ENCODE measurements around the gene RNF144A. TPM values are rescaled to one million over a fixed set of nuclear protein-coding genes. Genes with fewer than 3 reads are reported as not detected.

RNF144A gene
- total RNA-seq, 1 donor from 2014 or later: 0.35 TPM

DNA sequence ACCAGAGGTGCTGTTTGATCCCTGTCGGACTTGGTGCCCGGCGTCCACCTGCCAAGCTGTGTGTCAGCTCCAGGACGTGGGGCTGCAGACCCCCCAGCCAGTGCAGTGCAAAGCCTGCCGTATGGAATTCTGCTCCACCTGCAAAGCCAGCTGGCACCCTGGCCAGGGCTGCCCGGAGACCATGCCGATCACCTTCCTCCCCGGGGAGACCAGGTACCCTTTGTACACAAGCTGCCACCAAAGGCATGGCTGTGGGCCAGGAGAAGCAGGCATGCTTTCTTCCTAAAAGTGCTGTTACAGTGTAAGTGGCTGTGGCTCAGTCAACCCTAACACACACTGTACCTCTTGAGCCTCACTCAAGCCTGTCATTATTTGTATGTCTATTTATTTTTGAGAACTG lies 103.3 kb downstream of the RNF144A start:
- DNase-seq (ENCODE audit: low read depth): no peak

DNA sequence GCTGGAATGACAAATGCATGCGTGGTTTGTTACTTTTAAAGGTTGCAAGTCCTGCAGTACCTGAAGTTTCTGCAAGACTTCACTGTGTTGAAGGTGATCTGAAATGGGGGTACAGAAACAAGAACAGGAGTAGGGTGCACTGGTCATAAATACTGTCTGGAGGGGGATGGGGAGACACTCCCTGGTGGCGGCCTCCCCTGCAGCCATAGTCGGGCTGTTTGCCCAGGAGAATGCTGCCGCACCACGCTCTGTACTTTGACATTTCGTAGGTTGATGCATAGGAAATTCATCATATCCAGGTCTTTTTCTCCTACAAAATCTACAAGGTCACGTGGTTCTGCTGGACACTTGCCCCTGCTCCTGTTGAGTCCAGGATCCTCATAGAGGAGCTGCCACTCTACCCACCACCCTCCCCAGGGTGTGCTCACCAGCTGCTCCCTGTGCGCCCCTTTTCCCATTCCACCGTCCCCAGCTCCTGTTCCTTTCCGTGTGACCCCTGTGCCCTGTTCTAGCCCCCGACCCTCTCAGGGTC lies 103.8 kb downstream of the RNF144A start:
- no peak for DNase-seq (ENCODE audit: low read depth)

DNA sequence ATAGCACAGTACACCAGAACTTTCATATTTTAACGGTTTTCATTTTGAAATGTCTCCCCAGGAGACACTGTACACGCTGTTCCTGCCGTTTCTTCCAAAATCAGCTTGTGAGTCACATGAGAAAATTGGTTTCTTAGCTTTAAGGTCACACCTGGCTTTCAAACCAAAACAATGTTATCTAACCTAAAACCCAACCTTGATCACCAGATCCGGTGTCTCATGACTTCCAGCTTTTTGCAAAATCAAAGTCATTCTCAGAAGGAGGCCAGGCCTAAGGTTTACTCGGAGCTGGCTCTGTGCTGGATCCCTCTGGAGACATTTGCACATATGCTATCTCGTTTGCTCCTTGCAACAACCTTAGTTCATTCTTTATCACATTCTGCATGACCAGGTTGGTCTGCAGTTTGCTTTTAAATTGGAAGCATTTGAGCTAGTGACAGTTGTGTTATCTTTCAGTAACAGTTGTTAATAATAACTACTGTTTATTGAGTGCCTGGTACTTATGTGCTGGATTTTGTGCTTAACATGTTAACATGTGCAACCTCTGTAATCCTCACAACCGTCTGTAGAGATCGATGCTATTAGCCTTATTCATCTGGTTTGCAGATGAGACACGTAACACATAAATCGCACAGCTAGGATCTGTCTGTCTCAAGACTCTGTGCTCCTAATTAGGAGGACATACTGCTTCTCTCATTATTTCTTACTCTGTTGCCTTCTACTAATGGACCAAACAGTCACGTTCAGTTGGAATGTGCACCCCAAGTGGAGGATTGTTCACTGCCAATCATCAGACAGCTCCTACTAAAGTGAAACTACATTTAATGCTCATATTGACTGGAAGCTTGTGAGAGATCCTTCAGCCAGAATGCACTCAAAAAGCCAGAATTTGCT lies 105.5 kb downstream of the RNF144A start:
- DNase-seq (ENCODE audit: low read depth): no peak

DNA sequence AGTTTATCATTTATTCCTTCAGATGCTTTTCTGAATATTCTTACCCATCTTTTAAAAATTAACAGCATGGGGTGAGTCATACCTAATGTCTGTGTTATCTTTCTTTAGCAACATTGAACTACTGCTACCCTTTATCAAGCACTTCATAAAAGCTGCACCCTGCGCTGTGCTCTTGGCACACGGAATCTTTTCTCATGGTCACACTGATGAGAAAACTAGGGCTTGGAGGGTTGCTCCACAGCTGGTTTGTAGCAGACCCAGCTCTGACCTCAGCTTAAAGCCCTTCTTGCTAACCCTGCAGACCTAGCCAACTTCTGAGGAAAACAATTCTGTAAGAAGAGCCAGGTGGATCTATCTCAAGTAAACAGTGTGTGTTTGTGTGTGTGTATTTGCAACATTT lies 106.3 kb downstream of the RNF144A start:
- no peak for DNase-seq (ENCODE audit: low read depth)

DNA sequence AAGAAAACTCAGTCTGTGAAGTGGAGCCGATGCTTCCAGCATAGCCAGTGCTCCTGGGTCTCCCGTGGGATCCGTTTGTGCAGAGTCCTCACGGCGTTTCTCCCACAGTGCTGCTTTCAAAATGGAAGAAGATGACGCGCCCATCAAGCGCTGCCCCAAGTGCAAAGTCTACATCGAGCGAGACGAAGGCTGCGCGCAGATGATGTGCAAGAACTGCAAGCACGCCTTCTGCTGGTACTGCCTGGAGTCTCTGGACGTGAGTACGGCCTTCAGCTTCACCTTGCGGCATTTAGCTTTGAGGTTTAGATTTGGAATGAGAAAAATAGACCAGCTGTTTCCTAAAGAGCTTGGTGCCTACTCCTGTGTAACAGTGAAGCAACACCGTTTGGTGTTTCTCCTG lies 107.0 kb downstream of the RNF144A start:
- DNase-seq (ENCODE audit: low read depth): no peak

DNA sequence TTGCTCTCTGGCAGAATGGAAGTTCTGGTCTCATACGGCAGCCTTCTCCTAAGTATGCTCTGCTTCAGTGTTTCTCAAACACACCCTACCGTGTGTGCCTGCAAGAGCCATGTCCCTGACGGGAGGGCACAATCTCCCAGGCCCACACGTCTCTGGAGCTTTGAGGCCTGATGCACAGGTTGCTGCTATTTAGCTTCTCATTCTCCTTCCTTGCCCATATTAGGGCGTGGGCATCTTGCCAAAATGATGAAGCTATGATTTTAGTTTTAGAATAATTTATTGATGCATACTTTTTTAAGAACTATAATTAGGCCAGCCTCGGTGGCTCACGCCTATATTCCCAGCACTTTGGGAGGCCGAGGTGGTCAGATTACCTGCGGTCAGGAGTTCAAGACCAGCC lies 107.9 kb downstream of the RNF144A start:
- no peak for DNase-seq (ENCODE audit: low read depth)

DNA sequence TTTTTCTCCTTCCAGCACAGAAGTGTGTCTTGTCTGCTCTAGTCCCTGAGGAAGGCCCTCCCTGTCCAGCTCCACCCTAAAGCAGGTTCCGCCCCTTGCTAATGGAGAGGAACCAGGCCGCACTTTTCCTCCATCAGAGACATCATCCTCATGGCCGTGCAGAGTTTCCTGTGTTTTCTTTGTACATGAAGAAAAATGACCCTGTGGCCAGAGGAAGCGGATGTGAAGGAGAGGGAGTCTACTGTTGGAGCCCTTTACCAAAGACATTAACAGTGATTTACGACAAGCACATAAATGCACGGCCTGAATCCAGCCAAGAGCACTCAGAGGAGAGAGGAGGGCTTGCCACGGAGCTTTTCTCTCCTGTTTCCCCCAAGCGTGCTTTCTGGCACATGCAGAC lies 109.5 kb downstream of the RNF144A start:
- DNase-seq (ENCODE audit: low read depth): no peak

DNA sequence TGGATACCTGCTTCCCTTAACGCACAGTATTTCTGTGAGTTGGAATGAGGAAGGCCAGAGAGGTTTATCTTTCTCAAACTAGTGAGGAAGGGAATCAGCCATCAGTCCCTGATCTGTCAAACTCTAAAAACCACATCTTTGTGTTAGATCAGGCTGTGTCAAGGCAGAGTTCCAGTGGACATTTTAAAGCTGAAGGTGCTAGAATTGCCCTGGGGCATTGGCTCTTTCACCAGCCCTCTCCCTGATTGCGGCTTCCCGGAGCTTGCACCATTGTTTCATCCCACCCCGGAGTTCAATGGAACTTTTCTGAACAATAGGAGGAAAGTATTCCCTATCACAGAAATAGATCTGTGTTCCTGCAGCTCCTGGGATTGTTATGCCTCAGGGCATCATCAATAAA lies 110.2 kb downstream of the RNF144A start:
- no peak for DNase-seq (ENCODE audit: low read depth)

DNA sequence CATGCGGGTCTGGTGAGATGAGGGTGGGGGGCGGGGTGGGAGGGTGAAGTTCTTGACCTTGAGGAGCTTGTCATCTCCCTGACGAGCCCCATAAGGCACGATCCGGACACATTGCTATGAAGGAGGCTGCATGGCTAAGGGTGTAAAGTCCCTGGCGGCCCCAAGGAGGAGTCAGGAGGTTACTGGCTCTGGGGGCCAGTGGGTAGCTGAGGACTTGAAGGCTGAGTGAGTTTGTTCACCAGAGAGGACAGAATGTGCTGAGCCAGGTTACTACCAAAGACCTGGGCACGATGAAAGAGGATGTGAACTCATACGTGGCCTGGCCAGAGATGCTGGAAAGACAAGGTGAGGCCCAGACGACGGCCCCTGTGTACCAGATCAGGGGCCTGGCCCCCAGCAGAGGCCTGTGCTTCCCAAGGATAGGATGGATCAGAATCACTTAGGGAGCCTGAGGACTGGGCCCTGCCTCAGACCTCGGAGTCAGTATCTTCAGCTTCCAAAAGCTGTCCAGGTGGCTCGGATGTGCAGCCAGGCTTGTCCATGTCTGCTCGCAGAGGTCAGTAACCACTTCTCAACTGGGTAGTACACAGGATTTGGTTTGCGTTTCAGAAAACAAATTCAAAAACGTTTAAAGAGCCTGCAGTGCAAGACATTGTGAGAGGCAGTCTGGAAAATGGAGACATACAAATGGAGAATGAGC lies 110.9 kb downstream of the RNF144A start:
- DNase-seq (ENCODE audit: low read depth): no peak

DNA sequence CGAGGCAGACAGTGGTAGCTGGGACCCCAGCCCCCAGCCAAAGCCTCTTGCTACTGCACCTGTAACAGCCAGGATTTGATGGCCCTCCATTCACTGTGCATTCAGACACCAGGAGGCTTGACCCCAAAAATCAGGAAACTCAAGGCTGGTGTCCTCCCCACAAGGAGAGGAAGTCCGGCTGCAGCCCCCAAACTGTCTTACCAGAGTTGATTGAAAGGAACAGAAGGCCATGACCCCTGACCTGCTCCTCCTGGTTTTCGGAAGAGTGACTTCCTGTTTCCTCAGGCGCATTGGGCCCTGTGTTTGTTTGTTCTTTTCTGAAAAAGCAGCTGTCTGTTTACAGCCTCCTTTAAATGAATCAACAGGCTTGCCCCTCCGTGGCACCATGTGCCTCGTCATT lies 111.6 kb downstream of the RNF144A start:
- no peak for DNase-seq (ENCODE audit: low read depth)

DNA sequence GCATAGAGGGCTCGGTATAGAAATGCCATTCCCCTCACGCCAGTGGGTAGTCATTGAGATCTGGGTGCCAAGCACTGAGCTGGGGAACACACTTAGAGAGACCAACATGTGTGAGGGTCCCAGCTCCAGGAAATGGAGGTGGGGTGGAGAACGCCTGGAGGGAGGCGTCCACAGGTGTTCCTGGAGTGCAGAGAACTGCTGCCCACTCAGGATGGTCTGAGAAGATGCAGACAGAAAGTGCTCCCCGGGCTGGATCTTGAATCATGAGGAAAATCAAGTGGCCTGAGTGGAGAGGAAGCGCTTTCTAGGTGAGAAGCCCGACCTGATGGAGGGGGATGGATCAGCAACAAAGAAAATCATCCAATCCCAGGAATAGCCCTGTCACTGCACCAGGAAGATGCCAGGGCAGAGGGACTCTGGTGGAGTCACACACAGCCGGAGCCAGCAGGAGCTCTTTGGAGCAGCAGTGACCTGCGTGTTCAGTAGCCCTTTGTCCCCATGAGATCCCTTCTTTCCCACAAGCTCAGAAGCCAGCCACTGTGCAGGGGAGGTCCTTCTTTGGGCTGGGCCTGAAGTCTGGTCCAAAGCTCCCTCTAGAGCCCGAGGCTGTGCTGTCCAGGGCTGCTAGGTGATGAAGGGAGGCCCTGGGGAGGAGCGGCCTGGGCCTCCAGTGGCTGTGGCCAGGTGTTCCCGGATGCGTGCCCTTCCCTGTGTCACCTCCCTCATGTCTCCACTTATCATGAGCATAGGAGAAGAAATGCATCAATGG lies 112.3 kb downstream of the RNF144A start:
- no peak for DNase-seq (ENCODE audit: low read depth)

DNA sequence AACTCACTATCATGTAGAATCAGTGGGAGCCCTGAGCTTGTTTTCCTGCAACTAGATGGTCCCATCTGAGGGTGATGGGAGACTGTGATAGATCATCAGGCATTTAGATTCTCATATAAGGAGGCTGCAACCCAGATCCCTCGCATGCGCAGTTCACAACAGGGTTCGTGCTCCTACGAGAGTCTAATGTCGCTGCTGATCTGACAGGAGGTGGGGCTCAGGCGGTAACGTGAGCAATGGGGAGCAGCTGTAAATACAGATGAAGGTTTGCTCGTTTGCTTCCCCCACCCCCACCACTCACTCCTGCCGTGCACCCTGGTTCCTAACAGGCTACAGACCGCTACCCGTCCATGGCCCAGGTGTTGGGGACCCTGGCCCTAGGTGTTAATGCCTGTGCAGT lies 113.6 kb downstream of the RNF144A start:
- DNase-seq (ENCODE audit: low read depth): no peak

DNA sequence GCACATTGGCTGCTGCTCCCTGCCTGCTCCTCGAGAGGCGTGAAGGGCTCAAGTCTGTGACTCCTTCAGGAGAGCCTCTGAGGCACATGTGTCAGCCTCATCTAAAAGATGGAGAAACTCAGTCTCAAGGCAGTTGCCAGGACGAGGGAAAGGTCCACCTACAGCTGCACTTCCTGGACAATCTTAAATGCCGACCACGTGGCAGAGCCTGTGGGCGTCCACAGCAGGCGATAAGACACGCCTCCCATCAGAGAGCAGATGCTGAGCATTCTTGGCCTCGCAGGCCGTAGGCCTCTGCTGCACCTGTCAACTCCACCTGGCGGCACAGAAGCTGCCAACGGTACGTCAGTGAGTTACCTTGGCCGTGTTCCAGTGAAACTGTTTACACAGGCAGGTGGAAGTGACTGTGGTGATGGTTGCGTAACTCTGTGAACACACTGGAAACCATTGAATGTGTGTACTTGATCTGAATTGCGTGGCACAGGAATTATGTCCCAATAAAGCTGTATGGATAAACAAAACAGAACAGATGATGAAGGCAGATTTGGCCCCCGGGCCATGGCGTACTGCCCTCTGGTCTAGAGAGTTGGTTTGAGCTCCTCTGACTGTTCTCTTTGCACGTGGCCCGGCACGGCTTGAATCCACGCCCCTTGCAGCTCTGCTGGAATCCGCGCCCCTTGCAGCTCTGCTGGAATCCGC lies 114.5 kb downstream of the RNF144A start:
- DNase-seq (ENCODE audit: low read depth): no peak

DNA sequence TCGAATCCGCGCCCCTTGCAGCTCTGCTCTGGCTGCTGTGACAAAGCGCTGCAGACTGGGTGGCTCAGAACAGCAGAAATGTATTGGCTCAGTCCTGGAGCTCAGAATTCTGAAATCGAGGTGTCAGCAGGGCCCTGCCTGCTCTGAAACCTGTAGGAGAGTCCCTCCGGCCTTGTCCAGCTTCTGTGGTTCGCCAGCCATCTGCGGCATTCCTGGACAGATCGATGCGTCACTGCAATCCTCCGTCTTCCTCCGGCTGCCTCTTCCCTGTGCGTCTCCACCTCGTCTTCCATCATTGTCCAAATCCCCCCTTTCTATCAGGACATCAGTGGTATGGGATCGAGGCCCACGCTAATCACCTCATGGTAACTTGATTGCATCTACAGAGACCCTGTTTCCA lies 115.2 kb downstream of the RNF144A start:
- no peak for DNase-seq (ENCODE audit: low read depth)

DNA sequence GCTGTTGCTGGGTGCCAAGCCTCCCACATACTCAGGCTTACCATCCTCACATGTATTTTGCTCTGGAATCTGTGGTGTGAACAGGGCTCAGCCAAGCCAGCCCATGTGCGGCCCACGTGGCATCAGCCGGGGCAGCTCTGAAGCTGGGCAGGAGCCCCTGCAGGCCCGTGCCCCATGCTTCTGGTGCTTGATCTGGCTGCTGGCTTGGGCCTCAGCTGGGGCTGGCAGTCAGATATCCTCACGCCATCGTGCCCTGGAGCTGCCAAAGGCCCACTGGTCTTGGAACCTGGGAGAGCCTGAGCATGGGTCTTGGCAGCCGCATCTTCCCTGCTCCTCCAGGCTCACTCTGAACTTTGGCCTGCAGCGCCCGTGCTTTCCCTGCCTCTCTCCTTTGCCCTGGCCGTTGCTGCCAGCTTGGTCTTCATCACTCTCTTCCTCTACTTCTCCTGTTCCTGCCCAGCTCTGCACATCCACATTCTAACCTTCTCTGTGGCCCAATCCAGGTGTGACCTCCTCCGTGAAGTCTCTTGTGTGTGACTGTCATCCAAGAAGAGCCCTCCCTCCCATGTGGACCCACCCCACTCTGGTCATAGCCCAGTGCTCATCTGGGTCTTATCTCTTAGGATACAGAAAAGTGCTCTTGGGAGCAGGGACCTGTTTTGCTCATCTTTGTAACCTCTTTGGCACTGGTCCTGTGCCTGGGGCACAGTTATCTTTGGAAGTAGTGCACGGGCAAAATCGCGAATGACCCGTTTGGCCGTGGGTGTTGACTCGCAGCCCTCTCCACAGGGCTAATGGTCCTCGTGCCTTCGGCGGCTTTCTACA lies 116.1 kb downstream of the RNF144A start:
- no peak for DNase-seq (ENCODE audit: low read depth)

DNA sequence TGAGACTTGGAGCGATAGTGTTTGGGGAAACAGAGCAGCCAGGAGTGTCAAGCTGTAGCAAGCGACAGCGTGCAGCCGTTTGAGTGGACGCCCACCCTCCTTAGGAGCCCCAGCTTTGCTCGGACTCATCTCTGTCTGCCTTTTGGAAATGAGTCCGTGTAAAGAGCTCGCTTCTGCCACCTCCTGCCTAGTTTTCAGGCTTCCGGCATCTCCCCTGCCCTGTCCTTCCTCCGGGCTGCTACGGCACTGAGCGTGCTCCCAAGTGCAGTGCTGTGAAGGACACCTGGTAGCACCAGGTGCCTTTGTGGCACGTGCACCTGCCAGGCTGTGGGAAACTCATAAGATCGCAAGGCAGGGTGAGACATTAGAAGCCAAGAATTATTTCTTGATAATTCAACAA lies 117.1 kb downstream of the RNF144A start:
- DNase-seq (ENCODE audit: low read depth): no peak

DNA sequence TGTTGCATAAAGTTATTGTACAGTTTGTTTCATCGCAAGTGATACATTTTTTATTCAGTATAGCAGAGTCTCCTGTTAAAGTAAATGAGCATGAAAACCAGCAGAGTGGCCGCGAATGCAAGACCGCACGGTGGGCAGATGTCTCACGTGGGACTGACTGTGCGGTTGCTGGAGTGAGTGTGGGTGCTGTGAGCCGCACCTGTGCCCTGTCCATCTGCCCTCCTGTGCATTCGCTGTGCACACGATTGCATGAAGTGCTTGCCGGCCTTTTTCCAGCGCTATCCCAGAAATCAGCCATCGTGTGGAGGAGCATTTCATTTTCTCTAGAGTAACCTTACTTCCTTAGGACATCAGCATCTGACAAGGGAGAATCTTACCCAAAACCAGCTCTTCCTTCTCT lies 118.7 kb downstream of the RNF144A start:
- DNase-seq (ENCODE audit: low read depth): no peak

DNA sequence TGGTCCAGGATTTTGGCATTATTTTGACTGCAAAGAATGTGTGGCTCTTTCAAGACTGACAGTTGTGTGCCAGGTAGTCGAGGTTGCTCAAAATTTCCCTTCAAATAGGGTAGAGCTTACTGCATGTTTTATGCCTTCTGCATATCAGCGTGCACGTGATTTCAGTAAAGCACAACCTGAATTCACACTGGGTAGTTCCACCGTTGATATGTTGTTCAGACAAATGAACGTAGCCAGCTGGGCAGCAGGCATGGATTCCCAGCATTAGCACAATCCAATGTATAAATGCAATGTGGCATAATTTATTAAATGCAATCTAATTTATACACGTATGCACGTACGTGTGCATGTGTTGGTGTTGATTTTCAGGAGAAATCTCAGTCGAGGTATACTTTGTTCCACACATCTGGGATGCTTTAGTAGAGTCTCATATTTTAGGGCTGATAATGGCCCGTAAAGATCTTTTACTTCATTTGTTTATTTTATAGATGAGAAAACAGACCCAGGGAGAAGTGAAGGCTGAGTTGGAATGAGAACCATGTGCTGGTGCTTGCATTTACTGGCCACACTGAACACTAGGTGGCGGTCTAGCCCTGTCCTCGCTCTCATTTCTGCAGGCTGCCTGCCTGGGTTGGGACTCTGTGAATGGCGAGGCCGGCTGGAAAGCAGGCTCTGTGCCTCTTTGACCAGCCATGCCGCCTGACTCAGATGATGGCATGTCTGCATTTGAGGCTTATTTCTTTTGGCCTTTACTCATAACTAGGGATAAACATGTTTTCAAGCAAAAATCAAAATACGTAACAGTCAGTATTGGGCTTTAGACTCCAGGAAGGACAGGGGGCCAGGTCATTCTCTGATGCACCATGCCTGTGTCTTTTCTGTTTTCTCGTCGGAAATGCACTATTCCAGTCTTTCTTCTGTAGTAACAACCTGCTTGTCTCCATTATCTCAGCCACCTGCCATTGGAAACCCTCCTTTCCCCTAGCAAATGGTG lies 120.4 kb downstream of the RNF144A start:
- DNase-seq (ENCODE audit: low read depth): no peak

DNA sequence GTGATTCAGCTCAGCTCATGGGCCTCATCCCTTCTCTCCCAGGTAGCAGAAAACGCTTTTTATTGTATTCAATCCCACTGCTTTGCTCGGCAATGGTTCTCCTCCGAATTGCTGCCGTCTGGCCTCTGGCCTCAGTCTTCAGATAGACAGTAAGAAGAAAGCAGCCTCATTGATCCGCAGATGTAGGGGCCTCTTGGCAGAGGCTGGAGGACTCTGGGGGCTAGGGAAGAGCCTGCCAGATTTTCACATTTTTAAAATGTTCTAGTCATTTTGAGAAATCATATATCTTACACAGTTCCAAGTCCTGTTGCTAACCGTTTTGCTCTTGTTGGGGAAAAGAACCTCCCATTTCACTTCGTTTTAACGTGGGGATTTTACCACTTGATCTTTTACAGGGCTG lies 123.3 kb downstream of the RNF144A start:
- DNase-seq (ENCODE audit: low read depth): no peak
